CD4-positive, alpha-beta T cell (primary cell): ENCODE measurements around the gene NPIPB8. TPM values are rescaled to one million over a fixed set of nuclear protein-coding genes. Genes with fewer than 3 reads are reported as not detected.
"Not testable (repeated sequence)": the region's sequence is repeated elsewhere in the genome, so short reads cannot be mapped to it uniquely, and the experiment has no call there.

Experiments
- ATAC-seq: fragments of 200-7000 bp; cut with Tn5 transposase; one replicate; pipeline ENCODE4 v1.10.0; 2022; ENCODE audit warnings: mild to moderate bottlenecking; ENCODE audit not compliant: poor library complexity
- CTCF ChIA-PET: fragments of 350-600 bp; sonication (Branson Sonifier 250); formaldehyde crosslinking; loops from one replicate; lab custom pipeline; 2021; ENCODE audit warnings: antibody characterized with exemption, inconsistent platforms; lab: Charles Lee
- POLR2A ChIA-PET: fragments of 350-600 bp; sonication (Branson Sonifier 250); formaldehyde crosslinking; loops from one replicate; lab custom pipeline; 2021; ENCODE audit warnings: antibody characterized with exemption, inconsistent platforms; lab: Charles Lee
- DNase-seq, 14 experiments: peaks; one replicate each; pipeline ENCODE4 v3.0.0-alpha.2; 2013 to 2020; ENCODE audit warnings: mixed read lengths in 2 of 14
- H3K27ac ChIP-seq, 2 donors: one replicate each; pipeline versions ENCODE4 v1.5.1 to v1.7.0; 2013; ENCODE audit warnings: low read length in 2 of 2, low read depth in 1 of 2, mild to moderate bottlenecking in 1 of 2
- H3K27me3 ChIP-seq, 2 experiments: 1 replicate in 1 of 2; 2 replicates in 1 of 2; pipeline versions ENCODE4 v1.6.1 to v1.7.0; 2013; ENCODE audit warnings: low read length in 2 of 2, control low read depth in 1 of 2, mild to moderate bottlenecking in 1 of 2, moderate library complexity in 1 of 2; ENCODE audit not compliant: insufficient read depth in 2 of 2, control insufficient read depth in 1 of 2
- H3K36me3 ChIP-seq: one replicate; pipeline ENCODE4 v1.6.1; 2013; ENCODE audit warnings: low read length, control low read depth; ENCODE audit not compliant: insufficient read depth
- H3K4me1 ChIP-seq: one replicate; pipeline ENCODE4 v1.6.1; 2013; ENCODE audit warnings: low read length, control low read depth; ENCODE audit not compliant: insufficient read depth
- H3K4me3 ChIP-seq: one replicate; pipeline ENCODE4 v1.5.1; 2013; ENCODE audit warnings: mild to moderate bottlenecking, low read length, moderate library complexity
- H3K9me3 ChIP-seq, 2 experiments: 1 replicate in 1 of 2; 2 replicates in 1 of 2; pipeline versions ENCODE4 v1.6.1 to v1.7.0; 2013; ENCODE audit warnings: low read length in 2 of 2, mild to moderate bottlenecking in 2 of 2, control low read depth in 1 of 2, moderate library complexity in 1 of 2; ENCODE audit not compliant: control insufficient read depth in 1 of 2, insufficient read depth in 1 of 2
- H3K27ac Mint-ChIP-seq: one replicate; pipeline ENCODE4 v1.8.0; 2020; ENCODE audit warnings: mixed read lengths
- H3K27me3 Mint-ChIP-seq: one replicate; pipeline ENCODE4 v1.8.0; 2021; ENCODE audit warnings: mixed read lengths
- H3K36me3 Mint-ChIP-seq: one replicate; pipeline ENCODE4 v1.8.0; 2021; ENCODE audit warnings: low read depth, mixed read lengths
- H3K4me1 Mint-ChIP-seq: one replicate; pipeline ENCODE4 v1.8.0; 2021; ENCODE audit warnings: low read depth, mixed read lengths
- H3K4me3 Mint-ChIP-seq: one replicate; pipeline ENCODE4 v1.8.0; 2020; ENCODE audit warnings: mild to moderate bottlenecking, mixed read lengths
- H3K9me3 Mint-ChIP-seq: one replicate; pipeline ENCODE4 v1.8.0; 2020; ENCODE audit warnings: mixed read lengths
- intact Hi-C, 2 experiments: fragments of 100-400 bp; cut with DNase I in 1 of 2; cut with micrococcal nuclease in 1 of 2; formaldehyde crosslinking; loops; one replicate each; pipeline versions ENCODE4 v1.15.1 to v1.9.0; 2023 to 2025; cut with DNase I, micrococcal nuclease
- total RNA-seq, 174 experiments: library from RNA in 2 of 174; stranded (reverse) in 2 of 174; gene quantifications; one replicate each; pipeline ENCODE4 v1.2.3 and lab custom pipeline; 2021 to 2026
- TF ChIP-seq, protein P1 (sequence below): fragments of 200-600 bp; IDR thresholded peaks from one replicate; pipeline ENCODE4 v1.8.0; 2022; ENCODE audit warnings: antibody characterized with exemption, mild to moderate bottlenecking

NPIPB8 gene
- total RNA-seq, 2 experiments from 2014 or later: 0.58 TPM; not detected in 1

DNA sequence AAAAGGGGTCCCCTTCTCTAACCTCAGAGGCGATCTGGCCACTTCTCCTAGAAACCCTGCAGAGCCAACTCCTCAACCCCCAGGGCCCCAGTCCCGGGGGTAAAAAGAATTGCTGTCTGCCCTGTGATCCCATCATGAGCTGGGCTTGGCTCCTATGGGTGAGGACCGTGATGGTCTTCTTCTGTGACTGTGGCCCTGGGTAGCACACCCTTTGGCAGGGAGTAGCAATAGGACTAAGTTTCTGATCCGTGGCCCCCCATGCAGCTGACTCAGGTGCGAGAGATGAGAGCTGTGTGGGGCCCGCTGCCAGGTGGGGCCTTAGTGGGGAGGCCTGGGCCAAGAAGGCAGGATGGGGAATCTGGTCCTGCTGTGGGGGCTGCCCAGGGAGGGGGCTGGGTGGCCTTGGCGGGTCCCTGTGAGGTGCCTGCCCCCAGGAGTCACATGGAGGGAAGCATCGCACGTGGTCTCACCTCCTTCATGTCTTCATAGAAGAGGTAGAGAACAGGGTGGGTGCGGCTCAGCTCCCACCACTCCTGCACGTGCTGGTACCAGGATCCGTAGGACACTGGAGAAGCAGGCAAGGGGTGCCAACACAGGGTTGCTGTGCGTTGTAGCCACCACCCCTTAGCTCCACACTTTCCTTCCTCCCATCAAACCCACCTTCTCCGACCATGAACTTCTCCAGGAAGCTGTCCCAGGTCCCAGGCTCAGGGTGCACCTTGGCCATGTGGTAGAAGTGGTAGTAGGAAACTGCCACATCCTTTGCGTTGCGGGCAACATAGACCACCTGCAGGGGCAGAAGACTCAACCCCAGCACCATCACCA lies 31.4 kb upstream of the NPIPB8 start:
- DNase-seq (no peak), ATAC-seq (no peak)
- TF ChIP-seq, protein P1, sequence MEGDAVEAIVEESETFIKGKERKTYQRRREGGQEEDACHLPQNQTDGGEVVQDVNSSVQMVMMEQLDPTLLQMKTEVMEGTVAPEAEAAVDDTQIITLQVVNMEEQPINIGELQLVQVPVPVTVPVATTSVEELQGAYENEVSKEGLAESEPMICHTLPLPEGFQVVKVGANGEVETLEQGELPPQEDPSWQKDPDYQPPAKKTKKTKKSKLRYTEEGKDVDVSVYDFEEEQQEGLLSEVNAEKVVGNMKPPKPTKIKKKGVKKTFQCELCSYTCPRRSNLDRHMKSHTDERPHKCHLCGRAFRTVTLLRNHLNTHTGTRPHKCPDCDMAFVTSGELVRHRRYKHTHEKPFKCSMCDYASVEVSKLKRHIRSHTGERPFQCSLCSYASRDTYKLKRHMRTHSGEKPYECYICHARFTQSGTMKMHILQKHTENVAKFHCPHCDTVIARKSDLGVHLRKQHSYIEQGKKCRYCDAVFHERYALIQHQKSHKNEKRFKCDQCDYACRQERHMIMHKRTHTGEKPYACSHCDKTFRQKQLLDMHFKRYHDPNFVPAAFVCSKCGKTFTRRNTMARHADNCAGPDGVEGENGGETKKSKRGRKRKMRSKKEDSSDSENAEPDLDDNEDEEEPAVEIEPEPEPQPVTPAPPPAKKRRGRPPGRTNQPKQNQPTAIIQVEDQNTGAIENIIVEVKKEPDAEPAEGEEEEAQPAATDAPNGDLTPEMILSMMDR: no peak
- peaks cover 6% of the 10 kb centered on the region for H3K4me1 ChIP-seq
- Mint-ChIP-seq H3K27ac (no peak overlapping the region), H3K36me3 (no peaks in the 10 kb centered on the region), H3K27me3 (no peaks in the 10 kb centered on the region), H3K4me1 (peaks cover 15% of the 10 kb centered on the region), H3K4me3 (no peak overlapping the region), H3K9me3 (no peaks in the 10 kb centered on the region)
- H3K4me3 ChIP-seq: no peak overlapping the region
- no peaks in the 10 kb centered on the region for H3K27me3 ChIP-seq
- intact Hi-C loops: no loop called here
- CTCF ChIA-PET: interaction anchor here (0.6 to 0.7 kb wide), 3 partner anchors 15 to 802 kb away, joined by 3 read pairs; no protein-coding TSS in a partner anchor
- H3K9me3 ChIP-seq: no peaks in the 10 kb centered on the region
- H3K36me3 ChIP-seq: no peaks in the 10 kb centered on the region
- no peak overlapping the region for H3K27ac ChIP-seq
- POLR2A ChIA-PET: no interaction called here

DNA sequence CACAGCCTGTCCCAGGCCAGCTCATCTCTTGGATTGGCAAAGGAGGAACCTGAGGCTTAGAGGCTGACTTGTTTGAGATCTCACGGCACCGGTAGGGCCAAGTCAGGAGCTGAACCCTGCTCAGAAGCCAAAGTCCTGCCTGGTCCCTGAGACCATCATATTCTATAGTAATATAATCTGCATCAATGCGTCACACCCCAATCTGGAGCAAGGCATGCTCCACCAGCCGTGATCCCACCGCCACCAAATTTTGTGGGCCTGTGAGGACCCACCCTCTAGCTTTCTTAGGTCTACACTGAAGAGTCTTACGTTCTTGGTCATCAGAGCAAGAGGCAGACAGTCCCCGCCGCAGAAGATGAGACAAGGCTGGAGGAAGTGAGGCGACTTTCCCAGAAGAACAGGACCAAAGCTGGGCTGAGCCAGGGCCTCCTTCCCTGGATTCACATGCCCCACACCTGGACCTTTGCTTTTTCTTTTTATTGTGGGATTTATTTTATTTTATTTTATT lies 30.7 kb upstream of the NPIPB8 start:
- Histone ChIP-seq H3K36me3 (no peaks in the 10 kb centered on the region), H3K27ac (no peak overlapping the region), H3K27me3 (no peaks in the 10 kb centered on the region), H3K9me3 (no peaks in the 10 kb centered on the region), H3K4me3 (no peak overlapping the region), H3K4me1 (peaks cover 6% of the 10 kb centered on the region)
- ChIA-PET POLR2A (no interaction called here), CTCF (interaction anchor here (0.7 kb wide), 1 partner anchor 236 kb away, joined by 3 read pairs; no protein-coding TSS in a partner anchor)
- Mint-ChIP-seq H3K27ac (no peak overlapping the region), H3K9me3 (no peaks in the 10 kb centered on the region), H3K27me3 (no peaks in the 10 kb centered on the region), H3K4me1 (peaks cover 15% of the 10 kb centered on the region), H3K4me3 (no peak overlapping the region), H3K36me3 (no peaks in the 10 kb centered on the region)
- TF ChIP-seq, protein P1: no peak
- no peak for ATAC-seq
- DNase-seq: peak in 1 of 14 experiments; percentile 4
- intact Hi-C loops: no loop called here

DNA sequence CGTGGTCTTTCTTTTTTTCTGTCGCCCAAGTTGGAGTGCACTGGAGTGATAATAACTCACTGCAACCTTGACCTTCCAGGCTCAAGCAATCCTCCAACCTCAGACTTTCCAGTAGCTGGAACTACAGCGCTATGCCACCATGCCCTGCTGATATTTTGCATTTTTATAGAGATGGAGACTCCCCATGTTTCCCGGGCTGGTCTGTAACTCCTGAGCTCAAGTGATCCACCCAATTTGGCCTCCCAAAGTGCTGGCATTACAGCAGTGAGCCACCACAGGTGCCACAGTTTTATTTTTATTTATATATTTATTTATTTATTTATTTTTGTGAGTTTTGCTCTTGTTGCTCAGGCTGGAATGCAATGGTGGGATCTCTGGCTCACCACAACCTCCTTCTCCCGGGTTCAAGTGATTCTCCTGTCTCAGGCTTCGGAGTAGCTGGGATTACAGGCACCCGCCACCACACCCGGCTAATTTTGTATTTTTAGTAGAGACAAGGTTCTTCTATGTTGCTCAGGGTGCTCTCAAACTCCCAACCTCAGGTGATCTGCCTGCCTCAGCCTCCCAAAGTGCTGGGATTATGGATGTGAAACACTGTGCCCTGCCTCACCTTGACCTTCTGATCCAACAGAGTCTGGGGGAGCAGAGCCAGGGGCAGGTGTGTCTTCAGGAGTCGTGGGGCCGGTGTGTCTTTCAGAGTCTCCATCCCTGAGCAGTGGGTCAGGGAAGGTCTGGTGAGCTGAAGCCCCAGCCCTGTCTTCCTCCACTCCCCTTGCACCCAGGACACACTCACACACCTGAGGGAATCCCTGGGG lies 30.0 kb upstream of the NPIPB8 start:
- H3K27me3 ChIP-seq, intact Hi-C loops, H3K4me3 Mint-ChIP-seq, H3K27me3 Mint-ChIP-seq, H3K4me3 ChIP-seq, H3K36me3 Mint-ChIP-seq, ATAC-seq, H3K9me3 ChIP-seq, H3K27ac ChIP-seq, H3K27ac Mint-ChIP-seq, H3K4me1 ChIP-seq, H3K36me3 ChIP-seq, POLR2A ChIA-PET, H3K9me3 Mint-ChIP-seq: not testable (repeated sequence)
- H3K4me1 Mint-ChIP-seq: peaks cover 15% of the 10 kb centered on the region
- DNase-seq: peak in 1 of 14 experiments; percentile 28
- CTCF ChIA-PET: interaction anchor here (0.7 kb wide), 1 partner anchor 235 kb away, joined by 3 read pairs; no protein-coding TSS in a partner anchor

GRCh38 chr16:28608496-28608808 lies 29.4 kb upstream of the NPIPB8 start:
- H3K27ac ChIP-seq, DNase-seq, H3K27ac Mint-ChIP-seq, H3K36me3 Mint-ChIP-seq, ATAC-seq, H3K4me1 ChIP-seq, POLR2A ChIA-PET, H3K9me3 Mint-ChIP-seq, H3K9me3 ChIP-seq, H3K27me3 ChIP-seq, CTCF ChIA-PET, H3K4me3 Mint-ChIP-seq, H3K27me3 Mint-ChIP-seq, intact Hi-C loops, H3K36me3 ChIP-seq, H3K4me3 ChIP-seq: not testable (repeated sequence)
- H3K4me1 Mint-ChIP-seq: peaks cover 15% of the 10 kb centered on the region

GRCh38 chr16:28608867-28609596 lies 28.8 kb upstream of the NPIPB8 start:
- CTCF ChIA-PET, H3K9me3 ChIP-seq, H3K27me3 ChIP-seq, H3K4me3 Mint-ChIP-seq, H3K36me3 Mint-ChIP-seq, H3K4me1 ChIP-seq, H3K9me3 Mint-ChIP-seq, intact Hi-C loops, ATAC-seq, H3K27me3 Mint-ChIP-seq, H3K36me3 ChIP-seq, H3K4me3 ChIP-seq, H3K27ac ChIP-seq, H3K27ac Mint-ChIP-seq: not testable (repeated sequence)
- H3K4me1 Mint-ChIP-seq: peaks cover 15% of the 10 kb centered on the region
- DNase-seq: peak in 1 of 14 experiments; percentile 11
- POLR2A ChIA-PET: interaction anchor here (0.6 kb wide), 2 partner anchors 14 to 117 kb away, joined by 3 to 4 read pairs; partner anchors contain the start of gene CLN3
